Jurkat, Clone E6-1 (cell line): ENCODE measurements around the gene KCNMB3.
"Not testable (repeated sequence)": the region's sequence is repeated elsewhere in the genome, so short reads cannot be mapped to it uniquely, and the experiment has no call there.

Experiments
- DNase-seq: peaks from one replicate; pipeline ENCODE4 v3.0.0-alpha.2; 2011; ENCODE audit warnings: low read depth, low spot score
- H3K4me3 ChIP-seq: 2 replicates; pipeline ENCODE4 v1.5.1; 2011; ENCODE audit warnings: mild to moderate bottlenecking, low read length, control low read depth, moderate library complexity

The KCNMB3 gene

DNA sequence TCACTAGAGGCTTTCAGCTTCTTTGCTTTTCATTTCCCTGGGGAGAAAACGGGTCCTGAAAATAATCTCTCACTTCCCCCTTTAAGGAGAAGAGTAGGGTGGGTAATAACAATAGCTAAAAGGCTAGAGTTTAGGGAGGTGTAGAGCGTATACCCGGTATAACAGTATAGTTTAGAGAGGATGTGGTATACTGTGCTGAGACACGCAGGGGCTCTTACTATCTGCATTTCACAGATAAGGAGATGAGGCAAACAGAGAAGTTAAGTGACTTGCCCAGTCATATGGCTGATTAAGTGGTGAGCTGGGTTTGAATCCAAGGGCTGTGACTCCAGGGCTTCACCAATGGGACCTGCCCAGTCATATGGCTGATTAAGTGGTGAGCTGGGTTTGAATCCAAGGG lies 15.0 kb upstream of the KCNMB3 start:
- DNase-seq = peak; percentile 88
- H3K4me3 ChIP-seq = no peak overlapping the region

DNA sequence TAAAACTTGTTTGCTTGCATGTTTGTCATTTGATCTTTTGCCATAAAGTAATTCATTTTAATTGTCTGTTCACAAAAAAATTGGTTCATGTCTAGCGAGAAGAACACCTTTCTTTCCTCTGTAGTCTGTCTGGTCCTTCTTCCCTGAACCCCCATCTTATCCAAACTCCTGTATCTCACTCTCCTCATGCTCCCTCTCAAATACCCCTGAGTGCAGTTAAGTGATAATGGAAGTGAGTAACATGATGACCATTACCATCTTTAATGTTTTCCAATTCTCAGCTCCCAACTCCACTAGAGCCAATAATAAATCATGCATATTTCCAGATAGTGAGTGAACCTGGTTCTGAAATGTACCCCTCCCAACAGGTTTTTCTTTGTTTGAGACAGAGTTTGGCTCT lies 14.2 kb upstream of the KCNMB3 start:
- H3K4me3 ChIP-seq = no peak overlapping the region
- DNase-seq = no peak

DNA sequence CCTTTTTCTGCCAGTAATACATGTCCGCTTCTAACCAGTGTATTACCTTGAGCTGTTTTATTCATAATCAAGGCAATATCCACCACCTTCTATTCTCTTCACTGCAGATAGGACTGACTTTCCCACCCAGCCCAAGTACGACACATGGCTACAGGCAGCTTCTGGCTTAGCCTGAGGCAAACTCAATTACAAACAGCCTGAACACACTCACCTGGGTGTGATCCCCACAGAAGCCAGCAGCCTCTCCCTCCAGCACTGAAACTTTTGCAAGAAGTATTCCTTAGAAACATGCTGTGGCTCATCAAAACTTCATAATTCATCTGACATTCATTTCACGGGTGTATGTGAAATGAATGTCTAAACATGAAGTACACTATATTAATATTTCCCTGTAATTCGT lies 13.5 kb upstream of the KCNMB3 start:
- H3K4me3 ChIP-seq = no peak overlapping the region
- no peak for DNase-seq

DNA sequence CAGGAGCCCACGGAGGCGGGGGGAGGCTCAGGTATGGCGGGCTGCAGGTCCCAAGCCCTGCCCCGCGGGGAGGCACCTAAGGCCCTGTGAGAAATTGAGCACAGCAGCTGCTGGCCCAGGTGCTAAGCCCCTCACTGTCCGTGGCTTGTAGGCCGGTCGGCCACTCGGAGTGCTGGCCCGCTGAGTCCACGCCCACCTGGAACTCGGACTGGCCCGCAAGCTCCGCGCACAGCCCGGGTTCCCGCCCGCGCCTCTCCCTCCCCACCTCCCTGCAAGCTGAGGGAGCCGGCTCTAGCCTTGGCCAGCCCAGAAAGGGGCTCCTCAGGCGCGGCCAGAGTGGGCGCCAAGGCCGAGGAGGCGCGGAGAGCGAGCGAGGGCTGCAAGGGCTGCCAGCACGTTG lies 12.2 kb upstream of the KCNMB3 start:
- no peak for DNase-seq

DNA sequence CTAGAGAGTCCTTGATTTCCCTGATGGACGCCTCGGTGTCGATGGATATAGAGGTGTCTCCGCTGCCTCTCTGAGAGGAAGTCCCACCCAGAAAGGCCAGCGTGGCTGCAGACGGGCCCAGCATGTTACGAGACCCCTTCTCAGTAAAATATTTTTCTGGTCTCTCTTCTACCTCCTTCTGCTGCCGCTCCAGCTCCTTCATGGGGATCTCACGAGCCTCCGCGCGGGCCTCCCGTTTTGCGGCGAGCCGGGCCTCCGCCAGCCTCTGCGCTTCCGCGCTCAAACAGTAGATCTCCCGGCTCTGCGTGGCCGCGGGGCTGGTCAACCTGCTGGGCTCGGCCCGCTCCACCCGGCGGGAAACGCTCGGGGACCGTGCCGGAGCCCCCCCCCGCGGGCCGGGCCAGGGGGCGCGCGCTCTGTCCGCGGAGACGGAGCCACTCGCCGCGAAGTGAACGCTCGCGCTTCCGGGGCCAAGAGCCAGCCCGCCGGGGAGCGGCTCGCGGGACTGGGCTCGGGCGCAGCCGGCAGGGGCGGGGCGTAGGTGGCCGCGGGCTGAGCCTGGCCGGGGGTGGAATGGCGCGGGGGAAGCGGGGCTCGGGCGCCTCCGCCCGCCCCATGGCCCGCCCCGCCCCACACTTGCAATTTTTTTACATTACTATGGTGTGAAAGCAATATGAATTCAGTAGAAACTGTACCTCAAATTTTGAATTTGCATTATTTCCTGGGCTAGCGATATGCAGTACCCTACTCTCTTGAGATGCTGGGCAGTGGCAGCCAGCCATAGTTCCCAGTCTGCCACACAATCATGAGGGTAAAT lies 10.2 kb upstream of the KCNMB3 start:
- no peak overlapping the region for H3K4me3 ChIP-seq
- no peak for DNase-seq

More for the DNA sequence above, 12.2 kb upstream of the KCNMB3 start:
- no peak overlapping the region for H3K4me3 ChIP-seq

DNA sequence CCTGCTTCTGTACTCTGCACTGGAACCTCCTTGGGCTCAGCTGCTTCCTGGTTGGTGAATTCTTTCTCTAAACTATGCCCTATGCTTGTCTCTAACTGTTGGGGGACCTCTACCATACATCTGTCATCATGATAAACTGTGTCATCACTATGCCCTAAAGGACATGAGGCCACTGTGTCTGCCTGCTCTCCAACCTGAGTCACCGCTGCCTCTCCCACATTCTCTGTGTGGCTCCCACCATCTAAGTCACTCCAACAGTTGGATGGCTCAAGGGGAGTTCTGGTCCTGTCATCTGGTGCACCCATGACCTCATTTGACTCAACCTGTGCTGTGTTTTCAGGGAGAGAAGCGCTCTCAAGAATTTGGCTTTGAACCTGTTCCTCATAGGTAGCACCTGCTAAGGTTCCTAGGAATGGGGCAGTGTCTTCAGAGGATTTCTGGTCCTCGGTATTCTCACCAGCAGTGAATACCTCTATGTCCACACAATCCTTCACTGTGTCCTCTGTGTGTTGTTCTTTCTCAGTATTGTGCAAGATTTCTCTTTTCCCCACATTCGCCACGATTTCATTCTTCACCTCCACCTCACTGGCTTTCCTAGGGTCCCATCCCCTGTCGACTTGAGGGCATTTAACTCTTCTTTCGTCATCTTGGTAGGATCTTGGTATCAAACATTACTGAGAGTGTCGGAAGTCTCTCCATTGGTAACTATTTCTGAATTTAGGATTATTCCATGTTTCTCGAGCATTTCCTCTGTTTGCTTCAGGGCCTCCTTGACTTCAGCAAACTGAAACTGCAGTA lies 9.2 kb upstream of the KCNMB3 start:
- DNase-seq, H3K4me3 ChIP-seq: not testable (repeated sequence)

DNA sequence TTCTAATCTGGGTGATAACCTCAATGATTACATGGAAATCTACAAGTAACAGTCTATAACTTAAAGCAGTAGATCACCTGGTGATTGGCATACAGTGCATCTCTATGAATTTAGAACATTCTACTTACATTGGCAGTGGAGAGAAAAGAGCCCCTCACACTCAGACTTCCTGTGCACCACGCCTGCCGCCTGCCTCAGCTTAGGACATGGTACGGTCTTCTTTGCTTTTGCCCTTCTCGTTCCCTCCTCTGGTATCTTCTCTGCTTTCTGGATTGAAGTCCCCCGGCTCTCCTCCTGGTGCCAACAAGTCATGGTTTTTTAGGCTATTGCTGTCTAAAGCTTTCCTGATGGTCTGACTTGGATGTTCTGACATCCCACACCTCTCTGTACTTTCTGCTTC lies 7.9 kb upstream of the KCNMB3 start:
- H3K4me3 ChIP-seq = no peak overlapping the region
- DNase-seq = no peak

DNA sequence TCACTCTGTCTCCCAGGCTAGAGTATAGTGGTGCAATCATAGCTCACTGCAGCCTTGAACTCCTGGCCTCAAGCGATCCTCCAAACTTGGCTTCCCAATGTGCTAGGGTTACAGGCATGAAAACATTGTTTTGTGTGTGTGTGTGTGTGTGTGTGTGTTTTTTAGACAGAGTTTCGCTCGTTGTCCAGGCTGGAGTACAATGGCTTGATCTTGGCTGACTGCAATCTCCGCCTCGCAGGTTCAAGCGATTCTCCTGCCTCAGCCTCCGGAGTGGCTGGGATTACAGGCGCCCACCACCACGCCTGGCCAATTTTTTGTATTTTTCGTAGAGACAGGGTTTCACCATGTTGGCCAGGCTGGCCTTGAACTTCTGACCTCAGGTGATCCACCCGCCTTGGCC lies 6.8 kb upstream of the KCNMB3 start:
- not testable (repeated sequence) for H3K4me3 ChIP-seq

DNA sequence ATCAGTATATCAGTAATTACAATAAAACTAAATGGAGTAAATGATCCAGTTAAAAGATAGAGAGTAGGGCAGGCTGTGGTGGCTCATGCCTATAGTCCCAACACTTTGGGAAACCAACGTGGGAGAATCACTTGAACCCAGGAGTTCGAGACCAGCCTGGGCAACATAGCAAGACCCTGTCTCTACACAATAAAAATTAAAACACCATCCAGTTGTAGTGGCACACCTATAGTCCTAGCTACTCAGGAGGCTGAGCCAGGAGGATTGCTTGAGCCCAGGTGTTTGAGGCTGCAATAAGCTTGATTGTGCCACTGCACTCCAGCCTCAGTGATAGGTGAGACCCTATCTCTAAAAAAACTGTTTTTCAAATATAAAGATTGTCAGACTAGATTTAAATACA lies 5.9 kb upstream of the KCNMB3 start:
- H3K4me3 ChIP-seq = no peak overlapping the region

More for the DNA sequence above, 6.8 kb upstream of the KCNMB3 start:
- DNase-seq = not testable (repeated sequence)

DNA sequence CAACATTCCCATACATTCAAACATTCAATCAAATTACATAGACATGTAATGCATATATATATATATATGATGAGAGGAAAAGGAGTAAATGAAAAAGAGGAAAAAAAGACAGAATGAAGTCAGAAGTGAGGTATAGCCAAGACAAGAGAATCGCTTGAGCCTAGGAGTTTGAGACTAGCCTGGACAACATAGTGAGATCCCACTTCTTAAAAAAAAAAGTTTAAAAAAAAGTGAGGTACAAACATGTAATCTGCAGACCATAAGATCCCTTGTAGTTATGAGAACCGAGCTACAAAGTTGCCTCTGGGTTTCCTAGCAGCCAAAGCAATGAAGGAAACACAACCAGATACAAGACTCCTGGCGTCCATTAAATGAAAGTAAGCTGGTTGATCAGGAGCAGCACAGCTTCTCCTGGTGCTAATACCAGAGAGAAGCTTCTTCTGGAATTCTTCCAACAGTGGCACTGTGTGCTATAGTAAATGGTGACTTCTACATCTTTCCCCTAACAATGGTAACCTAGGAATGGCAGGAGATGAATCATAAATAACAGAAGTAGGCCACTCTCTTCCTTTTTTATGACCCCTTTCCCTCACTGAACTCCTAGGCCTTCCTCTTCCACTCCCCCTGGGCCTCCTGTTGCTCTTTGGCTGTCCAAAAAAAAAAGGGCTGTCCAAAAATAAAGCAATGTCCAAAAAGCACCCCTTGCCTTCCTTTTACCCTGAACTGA lies 3.5 kb downstream of the KCNMB3 start:
- DNase-seq = no peak
- no peak overlapping the region for H3K4me3 ChIP-seq

More for the DNA sequence above, 5.9 kb upstream of the KCNMB3 start:
- no peak for DNase-seq

DNA sequence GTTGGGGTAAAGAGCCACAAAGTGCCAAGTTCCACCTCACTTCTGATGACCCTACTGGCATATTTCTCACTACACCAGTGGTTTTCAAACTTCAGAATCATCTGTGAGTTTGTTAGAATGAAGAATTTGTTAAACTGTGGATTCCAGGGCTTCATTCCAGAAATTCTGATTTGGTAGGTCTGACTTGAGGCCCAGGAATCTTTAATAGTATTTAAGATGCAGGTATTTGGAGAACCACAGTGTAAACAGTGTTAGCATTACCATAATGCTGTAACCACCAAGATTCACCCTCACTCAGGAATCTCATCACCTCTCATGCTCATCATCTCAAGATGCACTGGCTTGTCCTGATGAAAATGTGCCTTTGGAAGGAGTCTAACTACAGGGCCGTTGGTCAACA lies 6.0 kb downstream of the KCNMB3 start:
- no peak overlapping the region for H3K4me3 ChIP-seq
- no peak for DNase-seq

DNA sequence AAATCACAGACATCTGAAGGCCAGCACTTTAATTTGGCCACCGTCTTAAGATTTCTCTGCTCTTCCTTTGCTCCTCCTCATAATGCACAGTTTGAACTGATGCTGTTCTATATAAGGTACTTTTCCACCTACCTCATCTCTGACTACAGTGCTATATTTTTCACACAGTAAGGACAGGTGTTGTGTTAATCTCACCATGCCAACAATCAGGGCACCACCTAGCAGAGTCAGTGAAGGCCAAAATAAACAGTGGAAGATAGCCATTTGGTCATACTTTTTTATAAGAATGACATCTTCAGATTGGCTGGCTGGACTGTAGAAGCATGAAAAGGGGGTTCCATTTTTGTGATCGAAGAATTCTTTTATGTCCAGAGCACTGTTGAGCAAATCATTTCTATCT lies 8.1 kb downstream of the KCNMB3 start:
- not testable (repeated sequence) for H3K4me3 ChIP-seq, DNase-seq

DNA sequence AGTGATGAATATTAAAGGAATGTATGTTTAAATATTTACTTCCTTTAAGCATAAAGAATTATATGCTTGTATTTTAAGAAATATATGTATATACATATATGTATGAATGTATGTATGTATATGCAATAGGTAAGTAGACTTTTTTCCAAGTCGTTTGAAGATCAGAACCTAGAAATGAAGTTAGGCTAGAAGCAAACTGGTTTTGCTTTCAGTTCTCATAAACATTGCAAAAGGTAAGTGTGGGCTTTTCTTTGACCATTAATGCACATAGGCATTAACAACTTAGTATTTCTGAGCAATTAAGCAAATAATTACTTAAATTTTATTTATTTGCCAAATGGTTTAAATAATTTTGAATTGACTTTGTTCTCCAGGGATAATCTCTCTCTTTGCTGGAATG lies 10.6 kb downstream of the KCNMB3 start:
- DNase-seq, H3K4me3 ChIP-seq: not testable (repeated sequence)

DNA sequence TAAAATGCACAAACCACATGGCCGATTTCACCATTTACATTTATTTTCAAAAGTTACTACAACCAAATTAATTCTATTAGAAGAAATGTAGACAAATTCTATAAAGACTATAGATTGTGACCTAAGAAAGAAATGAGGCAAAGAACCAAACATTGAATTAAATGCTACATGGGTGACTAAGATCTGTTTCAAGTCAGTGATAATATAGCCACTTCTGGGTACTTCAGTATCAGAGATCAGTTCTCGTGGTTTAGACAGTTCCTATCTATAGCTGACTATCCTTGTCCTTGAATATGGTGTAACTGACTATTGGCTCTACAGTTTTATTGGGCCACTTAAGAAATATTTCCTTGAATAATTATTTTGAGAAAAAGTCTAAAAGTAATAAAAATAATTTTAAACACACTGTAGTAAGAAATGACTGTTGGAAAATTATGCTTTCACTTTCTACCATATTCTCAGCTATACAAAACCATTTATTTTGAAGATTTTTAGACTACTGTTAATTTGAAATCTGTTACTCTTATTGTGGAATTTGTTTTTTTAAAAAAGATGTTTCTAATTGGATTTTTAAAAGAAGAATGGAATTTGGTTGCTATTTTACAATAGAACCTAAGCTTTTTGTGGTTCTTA lies 14.1 kb downstream of the KCNMB3 start:
- H3K4me3 ChIP-seq = no peak overlapping the region
- DNase-seq = no peak

DNA sequence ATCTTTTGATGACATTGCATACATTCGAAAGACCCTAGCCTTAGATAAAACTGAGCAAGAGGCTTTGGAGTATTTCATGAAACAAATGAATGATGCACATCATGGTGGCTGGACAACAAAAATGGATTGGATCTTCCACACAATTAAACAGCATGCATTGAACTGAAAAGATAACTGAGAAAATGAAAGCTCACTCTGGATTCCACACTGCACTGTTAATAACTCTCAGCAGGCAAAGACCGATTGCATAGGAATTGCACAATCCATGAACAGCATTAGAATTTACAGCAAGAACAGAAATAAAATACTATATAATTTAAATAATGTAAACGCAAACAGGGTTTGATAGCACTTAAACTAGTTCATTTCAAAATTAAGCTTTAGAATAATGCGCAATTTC lies 16.7 kb downstream of the KCNMB3 start:
- H3K4me3 ChIP-seq = no peak overlapping the region

DNA sequence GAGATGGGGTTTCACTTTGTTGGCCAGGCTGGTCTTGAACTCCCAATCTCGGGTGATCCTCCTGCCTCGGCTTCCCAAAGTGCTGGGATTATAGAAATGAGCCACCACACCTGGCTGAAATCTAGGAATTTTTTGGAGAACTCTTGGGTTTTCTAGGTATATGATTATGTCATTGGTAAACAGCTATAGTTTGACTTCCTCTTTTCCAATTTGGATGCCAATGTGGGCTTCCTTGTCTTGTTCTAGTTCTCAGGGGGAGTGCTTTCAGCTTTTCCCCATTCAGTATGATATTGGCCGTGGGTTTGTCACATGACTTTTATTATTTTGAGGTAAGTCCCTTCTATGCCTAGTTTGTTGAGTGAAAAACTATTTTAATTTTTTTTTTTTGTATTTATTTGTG lies 17.9 kb downstream of the KCNMB3 start:
- no peak overlapping the region for H3K4me3 ChIP-seq
- DNase-seq = no peak

More for the DNA sequence above, 16.7 kb downstream of the KCNMB3 start:
- DNase-seq = no peak

DNA sequence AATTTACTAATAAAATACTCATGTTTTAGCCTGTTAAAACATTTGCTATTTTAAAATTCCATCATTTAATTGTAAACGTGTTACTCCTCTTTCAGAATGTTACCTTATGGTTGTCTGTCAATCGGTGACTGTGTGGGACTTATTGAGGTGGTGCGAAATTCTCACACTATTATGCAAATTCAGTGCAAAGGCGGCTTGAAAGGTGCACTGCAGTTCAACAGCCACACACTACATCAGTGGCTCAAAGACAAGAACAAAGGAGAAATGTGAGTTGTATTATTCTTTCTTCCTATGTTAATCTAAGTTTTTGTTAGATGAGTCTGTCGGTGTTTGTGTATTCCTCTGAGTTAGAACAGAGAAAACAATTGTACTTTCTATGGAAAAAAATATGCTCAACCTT lies 21.7 kb downstream of the KCNMB3 start:
- no peak overlapping the region for H3K4me3 ChIP-seq
- no peak for DNase-seq

DNA sequence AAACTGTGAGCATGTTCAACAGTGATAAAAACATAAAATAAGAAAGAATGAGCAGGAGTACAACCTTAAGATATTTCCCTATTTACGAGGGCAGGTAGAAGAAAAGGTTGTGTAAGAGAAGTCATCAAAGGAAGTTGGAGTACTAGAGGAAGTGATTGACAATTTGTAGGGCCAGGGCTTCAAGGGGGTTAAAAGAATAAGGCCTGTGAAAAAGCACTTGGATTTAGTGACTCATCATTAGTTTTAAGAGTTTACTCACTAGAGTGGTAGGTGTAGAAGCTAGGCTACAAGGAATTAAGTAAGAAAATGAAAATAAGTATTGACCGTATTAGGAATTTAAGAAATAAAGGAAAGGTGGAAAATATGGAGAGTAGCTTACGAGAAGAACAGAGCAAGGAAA lies 23.6 kb downstream of the KCNMB3 start:
- H3K4me3 ChIP-seq = no peak overlapping the region
- DNase-seq = no peak

DNA sequence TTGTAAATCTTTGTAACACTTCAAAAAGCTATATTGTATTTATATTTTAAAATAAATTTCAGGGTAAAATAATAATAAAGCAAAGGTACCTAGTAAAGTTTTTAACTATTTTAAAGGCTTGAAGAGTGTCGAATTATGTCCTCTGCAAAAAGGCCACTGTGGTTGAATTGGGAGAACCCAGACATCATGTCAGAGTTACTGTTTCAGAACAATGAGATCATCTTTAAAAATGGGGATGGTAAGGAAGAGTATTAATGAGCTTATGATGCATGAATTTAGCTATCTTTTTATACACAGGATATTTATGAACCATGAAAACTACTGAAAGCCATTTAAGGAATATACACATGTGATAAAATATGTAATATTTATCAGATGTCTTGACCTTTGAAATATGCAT lies 26.3 kb downstream of the KCNMB3 start:
- no peak overlapping the region for H3K4me3 ChIP-seq
- no peak for DNase-seq
